Glutamatergic neuron (in vitro differentiated cells): ENCODE results near the gene PDE1A. TPM values are rescaled to one million over a fixed set of nuclear protein-coding genes. Genes with fewer than 3 reads are reported as not detected.

Source experiments
- DNase-seq: peaks from one replicate; pipeline ENCODE4 v3.0.0; 2022
- H3K27ac Mint-ChIP-seq: one replicate; pipeline ENCODE4 v1.8.0; 2020; ENCODE audit warnings: mild to moderate bottlenecking, mixed read lengths, inconsistent platforms; ENCODE audit not compliant: unreplicated experiment
- H3K27me3 Mint-ChIP-seq: one replicate; pipeline ENCODE4 v1.8.0; 2020; ENCODE audit warnings: mild to moderate bottlenecking, moderate library complexity, mixed read lengths, inconsistent platforms; ENCODE audit not compliant: unreplicated experiment
- H3K36me3 Mint-ChIP-seq: one replicate; pipeline ENCODE4 v1.8.0; 2020; ENCODE audit warnings: mild to moderate bottlenecking, mixed read lengths, inconsistent platforms; ENCODE audit not compliant: unreplicated experiment
- H3K4me1 Mint-ChIP-seq: one replicate; pipeline ENCODE4 v1.8.0; 2020; ENCODE audit warnings: mild to moderate bottlenecking, low read depth, mixed read lengths, inconsistent platforms; ENCODE audit not compliant: unreplicated experiment
- H3K4me3 Mint-ChIP-seq: one replicate; pipeline ENCODE4 v1.8.0; 2020; ENCODE audit warnings: mild to moderate bottlenecking, mixed read lengths, inconsistent platforms; ENCODE audit not compliant: unreplicated experiment
- H3K9me3 Mint-ChIP-seq: one replicate; pipeline ENCODE4 v1.8.0; 2020; ENCODE audit warnings: mild to moderate bottlenecking, moderate library complexity, mixed read lengths, inconsistent platforms; ENCODE audit not compliant: unreplicated experiment
- total RNA-seq: library from RNA; stranded (reverse); fragmentation: NEBNext Ultra II Directional; extraction: Animal tissue kit (Norgen Biotek cat#: 25700); gene quantifications from one replicate; pipeline ENCODE4 v1.2.1, GENCODE V29; 2021; ENCODE audit not compliant: unreplicated experiment
- TF ChIP-seq, protein P1 (sequence below): fragments of 200-600 bp; sonication (generic); IDR thresholded peaks from one replicate; pipeline ENCODE4 v1.5.0; 2021; ENCODE audit not compliant: partially characterized antibody, unreplicated experiment

PDE1A gene
- total RNA-seq, 1 donor from 2014 or later: 4.2 TPM

- H3K36me3 Mint-ChIP-seq: no peaks in the 10 kb centered on the region
- TF ChIP-seq, protein P1, sequence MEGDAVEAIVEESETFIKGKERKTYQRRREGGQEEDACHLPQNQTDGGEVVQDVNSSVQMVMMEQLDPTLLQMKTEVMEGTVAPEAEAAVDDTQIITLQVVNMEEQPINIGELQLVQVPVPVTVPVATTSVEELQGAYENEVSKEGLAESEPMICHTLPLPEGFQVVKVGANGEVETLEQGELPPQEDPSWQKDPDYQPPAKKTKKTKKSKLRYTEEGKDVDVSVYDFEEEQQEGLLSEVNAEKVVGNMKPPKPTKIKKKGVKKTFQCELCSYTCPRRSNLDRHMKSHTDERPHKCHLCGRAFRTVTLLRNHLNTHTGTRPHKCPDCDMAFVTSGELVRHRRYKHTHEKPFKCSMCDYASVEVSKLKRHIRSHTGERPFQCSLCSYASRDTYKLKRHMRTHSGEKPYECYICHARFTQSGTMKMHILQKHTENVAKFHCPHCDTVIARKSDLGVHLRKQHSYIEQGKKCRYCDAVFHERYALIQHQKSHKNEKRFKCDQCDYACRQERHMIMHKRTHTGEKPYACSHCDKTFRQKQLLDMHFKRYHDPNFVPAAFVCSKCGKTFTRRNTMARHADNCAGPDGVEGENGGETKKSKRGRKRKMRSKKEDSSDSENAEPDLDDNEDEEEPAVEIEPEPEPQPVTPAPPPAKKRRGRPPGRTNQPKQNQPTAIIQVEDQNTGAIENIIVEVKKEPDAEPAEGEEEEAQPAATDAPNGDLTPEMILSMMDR: no peak
Observed at GRCh38 chr2:182248898-182249297, 177.9 kb downstream of the PDE1A start.

DNA sequence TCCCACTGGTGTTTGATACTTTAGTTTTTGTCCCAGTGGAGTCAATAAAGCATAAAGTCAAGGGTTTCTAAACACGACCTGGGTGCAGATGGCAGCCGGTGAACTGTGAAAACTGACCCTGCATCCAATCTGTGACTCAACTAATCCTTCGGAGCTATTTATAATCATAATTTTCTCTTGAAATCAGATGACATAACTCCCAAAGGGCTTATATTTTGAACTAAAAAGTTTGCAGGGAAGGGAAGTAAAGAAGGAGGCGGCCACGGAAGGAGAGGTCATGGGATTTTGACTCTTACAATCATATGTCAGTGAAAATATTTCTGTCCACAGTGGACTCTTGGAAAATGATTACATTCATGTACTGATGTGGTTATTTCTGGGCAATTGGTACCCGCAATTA is 178.5 kb downstream of the PDE1A start:
- H3K36me3 Mint-ChIP-seq: no peaks in the 10 kb centered on the region
- H3K9me3 Mint-ChIP-seq: no peaks in the 10 kb centered on the region
- DNase-seq: no peak
- H3K27ac Mint-ChIP-seq: no peak overlapping the region
- H3K27me3 Mint-ChIP-seq: no peaks in the 10 kb centered on the region
- TF ChIP-seq, protein P1: no peak
- no peak overlapping the region for H3K4me3 Mint-ChIP-seq
- H3K4me1 Mint-ChIP-seq: no peaks in the 10 kb centered on the region

More at GRCh38 chr2:182248898-182249297, 177.9 kb downstream of the PDE1A start:
- Mint-ChIP-seq H3K4me1 (no peaks in the 10 kb centered on the region), H3K9me3 (no peaks in the 10 kb centered on the region), H3K4me3 (no peak overlapping the region), H3K27ac (no peak overlapping the region), H3K27me3 (no peaks in the 10 kb centered on the region)
- no peak for DNase-seq

GRCh38 chr2:182247831-182248230 is 179.0 kb downstream of the PDE1A start:
- no peaks in the 10 kb centered on the region for H3K9me3 Mint-ChIP-seq
- H3K4me1 Mint-ChIP-seq: no peaks in the 10 kb centered on the region
- DNase-seq: no peak
- H3K36me3 Mint-ChIP-seq: no peaks in the 10 kb centered on the region
- no peak overlapping the region for H3K27ac Mint-ChIP-seq
- TF ChIP-seq, protein P1: no peak
- no peak overlapping the region for H3K4me3 Mint-ChIP-seq
- H3K27me3 Mint-ChIP-seq: no peaks in the 10 kb centered on the region

GRCh38 chr2:182245963-182246362 is 180.9 kb downstream of the PDE1A start:
- H3K4me3 Mint-ChIP-seq: no peak overlapping the region
- H3K36me3 Mint-ChIP-seq: no peaks in the 10 kb centered on the region
- no peaks in the 10 kb centered on the region for H3K9me3 Mint-ChIP-seq
- no peaks in the 10 kb centered on the region for H3K27me3 Mint-ChIP-seq
- H3K27ac Mint-ChIP-seq: no peak overlapping the region
- no peak for DNase-seq
- no peaks in the 10 kb centered on the region for H3K4me1 Mint-ChIP-seq
- TF ChIP-seq, protein P1: no peak

- DNase-seq: no peak
- H3K4me1 Mint-ChIP-seq: no peaks in the 10 kb centered on the region
- no peaks in the 10 kb centered on the region for H3K36me3 Mint-ChIP-seq
- H3K27ac Mint-ChIP-seq: no peak overlapping the region
- TF ChIP-seq, protein P1: no peak
- no peak overlapping the region for H3K4me3 Mint-ChIP-seq
- H3K27me3 Mint-ChIP-seq: no peaks in the 10 kb centered on the region
- no peaks in the 10 kb centered on the region for H3K9me3 Mint-ChIP-seq
Observed at GRCh38 chr2:182242609-182243008, 184.2 kb downstream of the PDE1A start.
